Ovary (tissue), 9 donors: ENCODE measurements around the gene NAV2. TPM values are rescaled to one million over a fixed set of nuclear protein-coding genes. Genes with fewer than 3 reads are reported as not detected.

Source experiments
- DNase-seq, 5 donors: peaks; one replicate each; pipeline ENCODE4 v3.0.0-alpha.2; 2019 to 2020
- H3K27ac ChIP-seq, 2 donors: fragments of 200-600 bp; one replicate each; pipeline versions ENCODE4 v1.5.1 to v1.8.0; 2019 to 2022
- H3K27me3 ChIP-seq: fragments of 200-600 bp; one replicate; pipeline ENCODE4 v1.8.0; 2022
- H3K36me3 ChIP-seq: fragments of 200-600 bp; sonication (generic); one replicate; pipeline ENCODE4 v1.5.1; 2019
- H3K4me1 ChIP-seq: one replicate; pipeline ENCODE4 v1.8.1; 2013; ENCODE audit warnings: mild to moderate bottlenecking, moderate library complexity; ENCODE audit not compliant: insufficient read depth
- H3K4me3 ChIP-seq: fragments of 200-600 bp; sonication (generic); one replicate; pipeline ENCODE4 v1.5.1; 2017
- H3K9me3 ChIP-seq, 2 donors: fragments of 200-600 bp in 1 of 2; sonication (generic) in 1 of 2; one replicate each; pipeline versions ENCODE4 v1.5.1 to v1.8.1; 2013 to 2019; ENCODE audit warnings: mild to moderate bottlenecking in 1 of 2, moderate library complexity in 1 of 2
- EP300 ChIP-seq: sonication (generic); formaldehyde crosslinking; IDR thresholded peaks from one replicate; pipeline ENCODE4 v1.6.1; 2017; ENCODE audit warnings: antibody characterized with exemption
- POLR2A ChIP-seq: fragments of 450-650 bp; IDR thresholded peaks from one replicate; pipeline ENCODE4 v1.6.1; 2017; ENCODE audit warnings: antibody characterized with exemption, mild to moderate bottlenecking, moderate library complexity
- WGBS, 3 donors: extraction: QIAGEN DNeasy Blood & Tissue Kit in 1 of 3; methylation state at CpG; one replicate each; pipeline versions ENCODE4 v1.1.5 to v1.1.7; 2013 to 2017; 5-methylcytosine and 5-hydroxymethylcytosine counted together
- intact Hi-C, 4 donors: fragments of 100-400 bp; cut with DNase I; formaldehyde crosslinking; loops; one replicate each; pipeline versions ENCODE4 v1.11.0 to v1.15.1; 2022 to 2023
- polyA plus RNA-seq, 2 donors: library from polyadenylated mRNA; stranded (reverse); fragments of 200-250 nt in 1 of 2; fragments of 350-450 nt in 1 of 2; fragmentation: Illumina TruSeq in 1 of 2; extraction: RNeasy Lipid Tissue Mini Kit (QIAGEN cat#74804) in 1 of 2; gene quantifications; one replicate each; pipeline ENCODE4 v1.2.3, GENCODE V29; 2013 to 2014
- total RNA-seq, 7 donors: library from RNA; depleted of rRNA in 2 of 7; stranded (reverse); fragments of >200 nt in 2 of 7; fragmentation: NEBNext Ultra II Directional in 3 of 7; extraction: Animal tissue kit (Norgen Biotek cat#: 25700) in 3 of 7; gene quantifications; one replicate each; pipeline versions ENCODE4 v1.1.0 to v1.2.4, GENCODE V29; 2016 to 2023
- TF ChIP-seq, protein P1 (sequence below), 3 donors: fragments of 450-650 bp in 2 of 3; fragments of 200-600 bp in 1 of 3; IDR thresholded peaks; one replicate each; pipeline versions ENCODE4 v1.5.1 to v1.8.0; 2016 to 2022; ENCODE audit warnings: antibody characterized with exemption in 3 of 3, mild to moderate bottlenecking in 1 of 3
- donor health status: DM: no; HTN: no; CAD: no; lungs with moderate emphysema.
- donor health status: DM: no; HTN: no; CAD: no.
- donor health status: Bipolar disorder and iron deficiency.
- donor health status: DM: yes; HTN: yes; CAD: no.
- donor health status: DM: no; HTN: no; CAD: no.
- donor health status: DM: yes; HTN: yes; CAD: no.

The NAV2 gene
- total and polyA plus RNA-seq, 9 donors: 2.9 to 14.1 (median 7.8) TPM

DNA sequence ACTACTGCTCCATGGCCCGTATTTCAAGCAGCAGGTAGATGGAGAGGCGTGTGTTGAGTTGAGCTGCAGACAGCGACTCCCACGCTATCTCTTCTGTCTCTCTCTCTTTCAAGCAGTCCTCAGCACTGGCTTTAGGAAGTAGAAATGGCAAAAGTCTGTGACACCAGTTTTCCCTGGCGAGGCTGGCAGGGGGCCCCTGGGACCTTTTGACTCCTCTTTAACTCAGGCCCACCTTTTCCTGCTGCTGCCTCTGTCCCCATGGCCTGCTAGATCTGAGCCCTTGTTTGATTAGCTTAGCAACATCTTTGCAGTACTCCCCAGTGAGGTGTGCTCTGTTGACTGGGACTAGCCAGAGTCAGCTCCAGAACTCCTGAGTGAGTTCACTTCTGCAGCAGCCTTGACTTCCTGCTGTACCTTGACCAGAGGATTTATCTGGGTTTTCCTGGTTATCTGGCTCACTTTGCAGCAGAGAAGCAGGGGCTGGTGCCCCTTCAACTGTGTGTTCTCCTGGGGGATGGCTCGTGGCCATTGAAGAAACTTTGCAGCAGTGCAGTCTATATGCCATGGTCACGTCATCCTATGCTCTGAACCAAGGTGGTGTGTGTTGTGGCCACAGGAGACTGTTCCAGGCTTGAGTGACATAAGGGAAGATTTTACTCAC lies 263.8 kb downstream of the NAV2 start:
- TF ChIP-seq POLR2A (no peak), EP300 (no peak)
- TF ChIP-seq, protein P1, sequence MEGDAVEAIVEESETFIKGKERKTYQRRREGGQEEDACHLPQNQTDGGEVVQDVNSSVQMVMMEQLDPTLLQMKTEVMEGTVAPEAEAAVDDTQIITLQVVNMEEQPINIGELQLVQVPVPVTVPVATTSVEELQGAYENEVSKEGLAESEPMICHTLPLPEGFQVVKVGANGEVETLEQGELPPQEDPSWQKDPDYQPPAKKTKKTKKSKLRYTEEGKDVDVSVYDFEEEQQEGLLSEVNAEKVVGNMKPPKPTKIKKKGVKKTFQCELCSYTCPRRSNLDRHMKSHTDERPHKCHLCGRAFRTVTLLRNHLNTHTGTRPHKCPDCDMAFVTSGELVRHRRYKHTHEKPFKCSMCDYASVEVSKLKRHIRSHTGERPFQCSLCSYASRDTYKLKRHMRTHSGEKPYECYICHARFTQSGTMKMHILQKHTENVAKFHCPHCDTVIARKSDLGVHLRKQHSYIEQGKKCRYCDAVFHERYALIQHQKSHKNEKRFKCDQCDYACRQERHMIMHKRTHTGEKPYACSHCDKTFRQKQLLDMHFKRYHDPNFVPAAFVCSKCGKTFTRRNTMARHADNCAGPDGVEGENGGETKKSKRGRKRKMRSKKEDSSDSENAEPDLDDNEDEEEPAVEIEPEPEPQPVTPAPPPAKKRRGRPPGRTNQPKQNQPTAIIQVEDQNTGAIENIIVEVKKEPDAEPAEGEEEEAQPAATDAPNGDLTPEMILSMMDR (IDR thresholded peaks at IDR 0.05): no peak
- intact Hi-C loops: no loop called here
- Histone ChIP-seq H3K4me3 (no peak overlapping the region), H3K9me3 (no peaks in the 10 kb centered on the region), H3K27ac (no peak overlapping the region), H3K4me1 (peaks cover 12% of the 10 kb centered on the region), H3K36me3 (no peaks in the 10 kb centered on the region), H3K27me3 (no peaks in the 10 kb centered on the region)
- no peak for DNase-seq
- WGBS, 3 donors: 79 to 80% (median 79%) methylated on average over 7 of the region's 7 CpGs

DNA sequence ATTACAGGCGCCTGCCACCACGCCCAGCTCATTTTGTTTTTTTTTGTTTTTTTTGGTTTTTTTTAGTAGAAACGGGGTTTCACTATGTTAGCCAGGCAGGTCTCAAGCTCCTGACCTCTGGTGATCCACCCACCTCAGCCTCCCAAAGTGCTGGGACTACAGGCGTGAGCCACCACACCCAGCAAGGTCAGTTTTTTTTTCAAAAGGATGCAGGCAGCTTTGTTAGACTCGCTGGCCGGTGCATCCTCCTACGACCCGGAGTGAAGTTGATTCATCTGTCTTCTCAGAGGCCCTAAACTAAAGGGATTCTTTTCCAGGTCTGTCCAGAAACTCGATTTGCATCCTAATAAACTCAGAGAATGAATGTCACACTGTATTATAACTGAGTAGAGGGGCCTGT lies 265.3 kb downstream of the NAV2 start:
- Histone ChIP-seq H3K36me3 (no peaks in the 10 kb centered on the region), H3K27me3 (no peaks in the 10 kb centered on the region), H3K4me3 (no peak overlapping the region), H3K4me1 (peaks cover 14% of the 10 kb centered on the region), H3K9me3 (no peaks in the 10 kb centered on the region), H3K27ac (no peak overlapping the region)
- 95 to 96% (median 95%) methylated on average over 9 of the region's 9 CpGs for WGBS, 3 donors
- no peak for DNase-seq
- TF ChIP-seq, protein P1 (IDR thresholded peaks at IDR 0.05): no peak
- TF ChIP-seq EP300 (no peak), POLR2A (no peak)
- intact Hi-C loops: no loop called here

DNA sequence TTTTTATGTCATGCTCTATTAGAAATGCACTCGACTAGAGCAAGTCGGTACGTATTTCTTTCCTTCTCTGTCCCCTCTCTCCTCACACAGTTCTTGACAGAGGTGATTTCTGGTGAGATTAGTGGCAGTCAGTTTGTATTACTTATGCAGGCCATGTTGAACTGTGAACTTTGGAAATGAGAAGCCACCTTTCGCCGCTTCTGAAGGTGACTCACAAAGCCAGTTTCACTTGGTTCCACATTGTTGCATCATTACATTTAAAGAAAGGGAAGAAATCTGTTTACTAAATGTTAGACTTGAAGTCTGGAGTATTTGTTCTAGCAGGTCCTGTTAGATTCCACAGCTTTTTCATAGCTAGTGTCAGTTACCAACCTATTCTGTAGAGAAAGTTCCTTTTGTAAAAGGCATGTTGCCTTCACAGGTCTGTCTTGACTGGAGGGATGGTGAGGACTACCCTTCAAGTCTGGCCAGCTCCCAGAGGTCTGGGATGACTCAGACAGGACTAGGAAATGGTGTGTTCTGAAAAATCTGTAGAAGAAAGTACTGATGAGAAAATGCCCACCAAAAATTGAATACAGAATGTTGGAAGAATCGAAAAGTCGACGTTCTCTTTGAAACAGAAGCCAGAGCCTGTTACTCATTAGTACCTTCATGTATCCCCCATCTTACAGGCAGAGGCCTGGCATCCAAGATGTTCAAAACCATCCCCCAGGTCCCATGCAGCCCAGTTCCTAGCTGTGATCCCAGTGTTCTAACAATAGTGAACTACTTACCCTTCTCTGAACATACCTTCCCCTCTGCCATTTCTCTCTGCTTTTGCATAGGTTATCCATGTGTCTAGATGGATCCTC lies 266.3 kb downstream of the NAV2 start:
- intact Hi-C loops: no loop called here
- WGBS, 3 donors: 92 to 95% (median 94%) methylated on average over 8 of the region's 8 CpGs
- no peak overlapping the region for H3K4me3 ChIP-seq
- H3K4me1 ChIP-seq: peaks cover 15% of the 10 kb centered on the region
- H3K9me3 ChIP-seq: no peaks in the 10 kb centered on the region
- no peaks in the 10 kb centered on the region for H3K36me3 ChIP-seq
- no peak for TF ChIP-seq POLR2A
- TF ChIP-seq EP300: no peak
- TF ChIP-seq, protein P1 (IDR thresholded peaks at IDR 0.05): no peak
- H3K27ac ChIP-seq: no peak overlapping the region
- H3K27me3 ChIP-seq: no peaks in the 10 kb centered on the region
- DNase-seq: peak in 4 of 5 donors; percentile 28 to 36 (median 33)

DNA sequence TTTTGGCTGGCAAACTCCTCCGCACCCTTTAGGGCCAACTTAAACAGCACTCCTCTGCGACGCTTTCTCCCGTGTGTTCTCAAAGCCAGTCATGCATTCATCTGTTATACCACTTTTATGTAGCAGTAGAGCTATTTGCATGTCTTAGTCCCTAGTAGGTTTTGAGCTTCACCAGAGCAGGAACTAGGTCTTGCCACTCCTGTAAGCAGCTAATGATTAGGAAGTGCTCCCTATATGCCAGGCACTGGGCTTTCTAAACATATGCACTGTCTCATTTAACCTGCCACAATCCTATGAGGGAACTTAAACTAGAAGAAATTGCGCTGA lies 266.8 kb downstream of the NAV2 start:
- no peak for DNase-seq
- 93 to 95% (median 94%) methylated on average over 5 of the region's 5 CpGs for WGBS, 3 donors
- intact Hi-C loops: no loop called here
- Histone ChIP-seq H3K4me3 (no peak overlapping the region), H3K9me3 (no peaks in the 10 kb centered on the region), H3K36me3 (no peaks in the 10 kb centered on the region), H3K4me1 (peaks cover 15% of the 10 kb centered on the region), H3K27me3 (no peaks in the 10 kb centered on the region), H3K27ac (no peak overlapping the region)
- TF ChIP-seq, protein P1 (IDR thresholded peaks at IDR 0.05): no peak
- TF ChIP-seq POLR2A (no peak), EP300 (no peak)
